GM21825 (cell line): ENCODE data around the gene FAM135A.

Source experiments
- ATAC-seq: cut with Tn5 transposase; IDR thresholded peaks from one replicate; pipeline ENCODE4 v1.9.1; 2021; ENCODE audit warnings: mild to moderate bottlenecking, moderate library complexity; ENCODE audit not compliant: unreplicated experiment

The FAM135A gene

DNA sequence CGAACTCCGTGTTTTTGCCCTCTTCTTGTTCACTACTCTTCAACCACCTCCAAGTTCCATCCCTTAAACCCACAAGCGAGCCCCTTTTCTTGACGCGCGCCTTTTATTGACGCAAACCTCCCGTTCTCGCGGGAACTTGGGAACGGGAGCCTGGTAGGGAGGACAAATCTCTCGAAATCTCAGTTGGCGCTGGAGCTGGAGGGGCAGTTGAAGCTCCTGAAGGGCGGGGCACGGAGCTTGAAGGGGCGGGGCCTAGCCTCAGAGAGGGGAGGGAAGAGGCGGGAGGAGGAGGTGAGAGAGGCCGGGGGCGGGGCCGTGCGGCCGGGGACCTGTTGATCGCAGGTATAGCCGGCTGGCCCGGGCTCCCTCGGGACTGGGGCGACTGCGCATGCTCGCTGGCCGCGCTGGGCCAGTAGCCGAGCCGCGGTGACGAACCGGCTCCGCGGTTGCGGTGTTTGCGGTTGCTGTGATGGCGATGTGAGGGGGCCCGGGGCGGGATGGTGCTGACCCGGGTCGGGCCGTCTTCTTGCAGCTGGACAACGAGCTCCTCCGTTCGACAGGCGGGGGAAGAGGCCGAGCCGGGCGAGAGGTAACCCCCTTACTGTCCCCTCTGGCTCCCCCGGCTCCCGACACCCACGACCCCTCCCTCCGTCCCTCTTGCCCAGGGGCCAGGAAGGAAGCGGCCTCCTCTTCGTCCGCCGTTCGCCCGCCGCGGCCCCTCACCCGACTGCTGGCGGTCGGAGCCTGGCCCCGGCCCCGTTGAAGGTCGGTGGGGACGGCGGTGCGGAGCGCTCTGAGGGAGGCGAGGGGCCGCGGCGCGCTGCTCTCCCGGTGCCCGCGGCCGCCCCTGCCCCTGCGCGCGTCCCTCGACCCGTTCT, at the start of gene FAM135A:
Gene FAM135A (plus strand): TSS at position 395 of the 878 bp plus-strand sequence. CDS start 14,835 bp downstream, outside the sequence.
- ATAC-seq, result peak; percentile 86

DNA sequence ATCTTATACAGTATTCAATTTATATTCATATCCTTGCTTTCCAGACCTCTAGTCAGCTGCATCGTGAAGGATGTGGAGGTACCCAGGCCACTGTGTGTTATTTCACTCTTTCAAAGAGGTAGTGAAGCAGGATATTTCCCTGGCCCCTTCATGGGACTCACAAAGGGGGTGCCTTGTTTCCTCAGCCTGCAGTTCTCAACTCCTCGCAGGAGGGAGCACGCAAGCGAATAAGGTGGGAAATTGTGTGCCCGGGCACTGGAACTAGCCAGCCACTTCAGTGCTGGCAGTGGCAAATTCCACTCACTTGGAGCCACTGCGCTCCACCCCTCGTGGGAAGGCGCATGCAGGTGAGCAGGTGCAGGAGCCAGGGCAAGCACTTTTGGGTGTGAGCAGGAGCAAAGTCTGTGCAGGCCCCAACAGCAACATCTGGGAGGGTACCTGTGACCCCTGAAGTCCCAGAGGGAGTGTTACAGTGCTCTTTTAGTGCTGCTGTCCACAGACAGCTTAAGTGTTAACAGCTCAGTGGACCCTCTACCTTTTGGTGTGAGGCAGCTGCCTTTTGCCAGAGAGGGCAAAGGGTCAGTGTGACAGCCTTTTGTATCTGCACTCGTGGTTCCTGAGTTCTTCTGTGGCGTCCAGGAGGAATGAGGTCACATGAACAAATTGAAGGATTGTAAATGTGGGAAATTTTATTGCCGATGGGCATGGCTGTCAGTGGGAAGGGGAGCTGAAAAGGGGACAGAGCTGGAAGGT, 49.4 kb upstream of the FAM135A start:
- ATAC-seq, result no peak

DNA sequence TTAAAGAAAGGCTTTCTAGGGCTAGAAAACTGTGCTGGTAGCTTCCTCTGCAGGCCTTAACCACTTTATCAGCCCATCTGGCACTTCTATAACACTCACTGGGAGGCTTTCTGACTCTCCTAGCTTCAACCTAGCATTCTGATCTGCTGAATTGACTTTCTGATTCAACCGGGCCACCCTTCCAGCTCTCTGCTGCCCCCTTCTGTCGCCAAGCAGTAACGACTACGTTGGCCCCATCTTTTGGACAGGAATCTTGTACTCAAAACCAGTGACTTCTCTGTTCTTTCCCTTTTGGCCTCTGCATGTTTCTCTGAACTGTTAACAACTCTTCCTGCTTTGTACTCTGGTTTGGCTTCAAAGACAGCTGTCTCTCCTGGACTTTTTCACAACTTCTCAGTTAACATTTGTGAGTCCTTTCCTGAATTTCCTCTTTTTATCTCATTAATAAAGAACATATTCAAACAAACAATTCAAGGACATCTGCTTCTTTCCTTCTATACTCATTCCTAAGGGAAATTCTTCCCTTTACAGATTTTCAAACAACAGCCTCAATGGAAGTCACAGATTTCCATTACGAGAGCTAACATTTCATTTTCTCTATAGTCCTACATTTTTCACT, 43.9 kb upstream of the FAM135A start:
- peak; percentile 88 for ATAC-seq

DNA sequence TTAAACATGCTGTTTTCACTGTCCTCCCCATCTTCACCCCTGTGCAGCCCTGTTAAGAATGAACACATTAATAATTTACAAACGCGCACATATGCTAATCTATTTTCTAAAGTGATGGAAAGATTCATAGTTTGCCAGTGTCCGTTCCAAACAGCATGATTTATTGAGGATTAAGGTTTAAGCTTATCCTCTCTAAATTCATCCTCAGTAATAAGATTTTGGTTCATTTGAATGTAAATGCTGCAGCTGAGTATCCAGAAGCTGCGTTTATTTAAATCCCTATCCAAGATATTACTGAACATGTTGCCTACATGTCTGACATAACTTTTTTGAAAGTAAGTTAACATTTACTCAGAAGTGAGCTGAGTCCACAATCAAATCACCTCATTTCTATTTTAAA, 42.8 kb upstream of the FAM135A start:
- no peak for ATAC-seq

DNA sequence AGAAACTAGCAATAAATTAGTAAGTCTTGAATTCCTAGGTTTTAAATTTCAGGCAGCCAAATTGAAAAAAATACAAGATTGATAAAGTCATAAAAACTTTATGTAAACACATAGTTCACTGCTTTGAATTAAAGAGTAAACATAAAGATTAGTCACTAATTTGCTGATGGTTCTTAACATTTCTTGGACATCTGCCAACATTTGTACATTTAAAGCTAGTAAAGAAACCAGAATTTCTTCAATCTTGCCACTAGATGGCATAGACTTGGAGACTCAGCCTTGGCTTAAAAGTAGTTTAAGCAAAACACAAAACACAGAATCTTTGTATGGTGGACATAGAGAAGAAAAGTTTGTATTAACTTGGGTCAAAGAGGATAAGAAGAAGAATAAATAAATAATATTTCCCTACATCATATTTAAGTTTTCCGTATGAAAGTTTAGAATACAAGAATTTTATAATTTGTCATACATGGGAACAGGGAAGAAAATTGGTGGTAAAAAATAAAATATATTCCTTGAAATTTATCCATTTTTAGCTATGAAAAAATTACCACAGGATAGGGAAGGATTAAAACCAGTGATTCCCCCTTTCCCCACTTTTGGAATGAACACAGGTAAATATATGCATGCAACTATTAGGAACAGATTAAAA, 41.7 kb upstream of the FAM135A start:
- no peak for ATAC-seq

DNA sequence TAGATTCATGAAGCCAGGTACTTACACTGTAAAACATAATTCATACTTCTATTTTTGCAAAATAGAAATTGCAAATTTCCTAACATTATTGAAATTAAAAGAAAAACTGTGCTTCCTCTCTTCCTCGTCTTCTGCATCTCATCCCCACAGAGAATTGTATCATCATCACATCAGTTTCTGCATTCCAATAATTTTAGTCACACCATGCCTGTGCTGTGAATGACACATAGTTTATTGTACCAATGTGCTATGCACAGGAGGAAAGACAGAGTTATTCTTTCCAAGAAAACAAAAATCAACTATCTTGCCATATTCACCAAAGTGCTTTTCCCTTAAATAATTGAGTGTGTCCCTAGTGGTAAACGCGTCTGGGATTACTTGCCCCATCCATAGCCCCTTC, 38.1 kb upstream of the FAM135A start:
- no peak for ATAC-seq

DNA sequence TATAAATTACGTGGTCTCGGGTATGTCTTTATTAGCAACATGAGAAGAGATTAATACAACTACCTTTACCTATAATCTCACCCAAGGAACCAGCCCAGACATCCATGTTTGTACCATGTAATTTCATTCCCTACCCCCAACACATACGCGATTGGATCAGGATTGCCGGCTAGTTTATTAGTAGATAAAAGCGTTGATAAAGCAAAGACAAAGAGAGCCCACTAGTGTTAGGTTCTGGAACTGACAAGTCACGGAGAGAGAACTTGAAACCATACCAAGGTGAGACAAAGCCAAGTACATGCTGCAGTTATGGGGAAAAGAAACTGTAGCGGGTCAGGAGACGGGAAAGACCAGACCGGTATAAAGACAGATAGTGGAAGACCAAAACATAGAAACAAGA, 37.4 kb upstream of the FAM135A start:
- no peak for ATAC-seq

DNA sequence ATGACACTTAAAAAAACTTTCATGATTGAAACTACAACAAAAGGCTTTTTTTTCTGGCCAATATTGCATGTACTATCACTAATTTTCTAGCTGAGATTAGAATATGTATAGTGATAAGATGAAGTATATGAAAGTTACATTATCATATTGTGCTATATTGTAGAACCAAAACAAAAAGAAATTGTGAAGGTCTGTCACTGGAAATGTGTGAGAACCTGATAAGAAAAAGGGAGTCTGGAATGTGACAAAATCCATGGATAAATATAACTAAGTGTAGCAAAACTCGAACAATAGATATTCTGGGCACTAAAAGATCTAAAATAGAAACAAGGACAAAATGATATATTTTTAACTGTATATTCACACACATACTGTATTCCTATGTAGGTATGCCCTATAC, 36.7 kb upstream of the FAM135A start:
- ATAC-seq, result no peak

DNA sequence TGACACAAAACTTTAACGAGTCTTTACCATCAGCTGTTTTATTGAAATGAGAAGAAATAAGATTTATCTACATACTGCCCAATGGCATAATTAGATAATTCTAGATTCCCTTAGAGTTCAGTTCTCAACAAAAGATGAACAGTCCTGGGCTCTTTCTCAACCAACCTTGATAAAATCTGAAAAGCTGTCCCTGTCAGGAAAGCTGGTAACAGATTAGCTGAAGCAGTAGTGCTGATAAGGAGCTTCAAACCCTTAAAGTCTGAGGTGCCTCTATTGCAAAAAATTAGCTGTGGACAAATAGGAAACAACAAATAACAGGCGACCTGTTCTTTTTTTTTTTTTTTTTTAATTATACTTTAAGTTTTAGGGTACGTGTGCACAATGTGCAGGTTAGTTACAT, 35.9 kb upstream of the FAM135A start:
- no peak for ATAC-seq

DNA sequence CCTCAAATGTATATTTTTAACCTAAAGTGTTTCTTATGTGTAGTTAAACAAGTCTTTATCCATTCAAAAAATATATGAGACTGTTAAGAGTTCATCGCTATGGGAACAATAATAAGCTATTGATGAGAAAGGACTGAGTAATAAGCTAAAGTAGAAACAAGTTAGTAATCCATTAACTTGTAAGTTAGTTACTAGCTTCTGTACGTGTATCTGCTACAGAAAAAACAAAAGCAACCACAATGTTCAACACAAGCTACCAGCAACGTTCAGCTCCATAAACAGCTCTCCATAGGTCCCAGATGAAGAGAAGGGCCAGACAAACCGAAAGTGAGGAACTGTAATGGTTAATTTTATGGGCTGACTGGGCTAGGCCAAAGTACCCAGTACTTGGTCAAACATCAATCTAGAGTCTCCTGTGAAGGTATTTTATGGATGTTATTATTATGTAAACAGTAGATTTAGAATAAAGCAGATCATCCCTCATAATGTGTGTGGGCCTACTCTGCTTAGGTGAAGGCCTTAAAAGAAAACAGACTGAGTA, 33.8 kb upstream of the FAM135A start:
- ATAC-seq, result no peak

DNA sequence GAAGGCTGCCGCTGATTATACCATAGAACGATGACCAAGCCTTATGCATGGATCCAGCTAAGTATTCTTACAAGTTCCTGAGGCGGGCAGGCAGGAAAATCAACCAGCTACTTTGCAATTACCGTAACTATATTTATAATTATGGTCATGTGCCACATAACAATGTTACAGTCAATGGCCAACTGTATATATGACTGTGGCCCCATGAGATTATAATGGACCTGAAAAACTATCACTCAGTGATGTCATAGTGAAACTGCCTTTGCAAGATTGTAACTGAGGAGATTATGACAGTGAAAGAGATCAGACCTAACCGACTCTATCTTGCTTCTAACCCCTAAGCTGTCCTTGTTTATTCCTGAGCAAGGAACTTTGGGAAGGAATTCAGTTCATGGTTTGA, 33.1 kb upstream of the FAM135A start:
- ATAC-seq, result peak; percentile 80

DNA sequence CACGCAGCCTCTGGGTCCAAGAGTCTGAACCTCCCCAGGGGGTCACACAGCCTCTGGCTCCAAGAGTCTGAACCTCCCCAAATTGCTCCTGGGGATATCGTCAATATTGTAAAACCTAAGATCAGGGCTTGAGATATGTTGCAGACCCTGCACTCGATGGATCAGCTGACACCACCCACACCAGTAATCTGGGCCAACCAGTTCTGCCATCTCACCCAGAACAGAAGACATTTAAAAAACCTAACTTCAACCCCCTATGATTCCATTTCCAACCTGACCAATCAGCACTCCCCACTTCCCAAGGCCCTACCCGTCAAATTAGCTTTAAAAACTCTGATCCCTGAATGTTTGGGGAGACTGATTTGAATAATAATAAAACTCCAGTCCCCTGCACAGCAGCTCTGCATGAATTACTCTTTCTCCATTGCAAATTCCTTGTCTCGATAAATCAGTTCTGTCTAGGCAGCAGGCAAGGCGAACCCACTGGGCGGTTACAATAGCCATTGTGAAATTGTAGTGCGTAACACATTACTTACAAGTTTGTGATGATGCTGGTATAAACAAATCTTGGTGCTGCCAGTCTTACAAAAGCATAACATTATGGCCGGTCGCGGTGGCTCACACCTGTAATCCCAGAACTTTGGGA, 32.4 kb upstream of the FAM135A start:
- ATAC-seq, result no peak

DNA sequence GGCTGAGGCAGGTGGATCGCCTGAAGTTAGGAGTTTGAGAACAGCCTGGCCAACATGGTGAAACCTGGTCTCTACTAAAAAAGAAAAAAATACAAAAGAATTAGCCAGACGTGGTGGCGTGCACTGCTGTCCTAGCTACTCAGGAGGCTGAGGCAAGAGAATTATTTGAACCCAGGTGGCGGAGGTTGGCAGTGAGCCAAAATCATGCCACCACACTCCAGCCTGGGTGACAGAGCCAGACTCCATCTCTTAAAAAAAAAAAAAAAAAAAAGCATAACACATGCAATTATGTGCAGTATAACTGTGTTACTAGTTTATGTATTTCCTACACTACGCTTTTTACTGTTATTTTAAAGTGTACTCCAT, 31.9 kb upstream of the FAM135A start:
- ATAC-seq, result no peak

DNA sequence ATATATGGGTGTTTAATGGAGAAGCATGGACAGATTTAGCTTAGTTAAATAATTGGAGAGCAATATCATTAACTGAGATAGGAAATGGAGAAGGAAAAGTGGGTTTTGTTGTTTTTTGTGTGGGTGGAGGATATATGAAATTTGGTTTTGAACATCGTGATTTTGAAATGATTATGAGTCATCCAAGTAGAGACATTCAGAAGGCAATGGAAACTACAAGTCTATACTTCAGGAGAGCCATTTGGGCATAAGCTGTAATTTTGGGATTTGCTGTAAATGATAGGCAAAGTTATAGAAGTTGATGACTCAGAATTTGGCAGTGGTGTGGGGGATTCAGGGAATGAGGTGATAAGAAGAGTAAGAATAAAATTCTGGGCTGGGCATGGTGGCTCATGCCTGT, 27.4 kb upstream of the FAM135A start:
- no peak for ATAC-seq

DNA sequence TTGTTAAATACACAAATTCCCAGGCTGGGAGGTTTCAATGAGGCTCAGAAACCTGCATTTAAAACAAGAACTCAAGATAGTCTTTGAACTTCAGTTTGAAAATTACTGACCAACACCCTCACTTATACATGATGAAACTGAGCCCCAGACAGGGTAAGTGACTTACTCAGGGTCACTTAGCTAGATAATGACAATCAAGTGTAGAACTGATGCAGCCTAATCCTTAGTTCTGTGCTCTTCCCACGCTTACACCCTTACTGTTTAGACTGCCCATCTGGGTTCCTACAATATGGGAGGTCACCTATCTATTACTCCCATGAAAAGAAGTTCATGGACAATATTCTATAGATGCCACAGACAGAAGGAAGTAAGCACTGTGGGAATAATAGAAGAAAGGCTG, 24.5 kb upstream of the FAM135A start:
- no peak for ATAC-seq

DNA sequence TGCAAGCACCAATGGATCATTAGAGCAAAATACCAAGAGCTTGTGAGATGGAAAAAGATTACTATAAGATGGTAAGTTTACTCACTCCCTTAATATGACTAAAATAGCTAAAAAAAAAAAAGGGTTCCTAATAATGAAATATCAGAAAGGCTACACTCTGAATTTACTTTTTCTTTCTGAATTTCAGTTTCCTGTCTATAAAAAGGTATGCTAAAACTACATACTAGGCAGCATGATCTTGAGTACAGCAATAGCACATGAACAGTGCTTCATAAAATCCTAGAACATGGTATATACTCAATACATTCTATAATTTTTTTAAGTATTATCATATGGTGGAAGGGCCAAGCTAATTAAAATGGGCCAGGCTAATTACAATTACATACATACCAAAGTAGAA, 24.0 kb upstream of the FAM135A start:
- ATAC-seq, result no peak

DNA sequence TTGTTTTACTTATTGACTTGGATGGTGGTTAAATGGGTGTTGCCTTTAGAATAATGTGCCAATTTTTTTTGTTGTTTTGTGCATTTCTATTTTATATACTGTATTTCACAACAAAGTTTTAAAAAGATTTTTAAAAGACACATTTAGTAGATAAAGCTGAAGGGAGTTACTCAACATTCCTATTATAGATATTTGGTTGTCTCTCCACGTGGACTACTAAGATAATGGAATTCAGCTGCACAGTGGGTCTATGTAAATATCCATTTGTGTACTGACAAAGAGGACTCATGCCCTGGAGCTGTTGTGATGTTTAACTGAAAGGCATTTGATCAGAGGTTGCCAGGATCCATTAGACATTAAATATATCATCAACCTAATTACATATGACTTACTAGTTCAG, 23.2 kb upstream of the FAM135A start:
- ATAC-seq, result no peak

DNA sequence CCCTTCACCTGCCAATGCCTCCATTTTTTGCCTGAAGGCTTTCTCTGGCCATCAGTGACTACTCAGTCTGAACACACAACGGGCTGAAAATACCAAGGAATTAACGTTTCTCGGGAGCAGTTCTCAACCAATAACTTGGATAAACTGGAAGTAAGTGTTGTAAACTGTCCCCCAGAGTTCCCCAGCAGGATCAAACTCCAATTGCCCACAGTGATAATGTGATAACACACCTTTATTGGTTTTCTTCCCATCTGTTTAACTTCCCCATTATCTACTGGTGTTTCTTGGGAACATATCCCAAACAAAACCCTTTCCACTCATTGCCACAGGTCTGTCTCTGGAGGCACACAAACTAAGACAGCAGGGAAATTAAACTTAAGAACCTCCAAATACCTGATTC, 21.8 kb upstream of the FAM135A start:
- no peak for ATAC-seq

DNA sequence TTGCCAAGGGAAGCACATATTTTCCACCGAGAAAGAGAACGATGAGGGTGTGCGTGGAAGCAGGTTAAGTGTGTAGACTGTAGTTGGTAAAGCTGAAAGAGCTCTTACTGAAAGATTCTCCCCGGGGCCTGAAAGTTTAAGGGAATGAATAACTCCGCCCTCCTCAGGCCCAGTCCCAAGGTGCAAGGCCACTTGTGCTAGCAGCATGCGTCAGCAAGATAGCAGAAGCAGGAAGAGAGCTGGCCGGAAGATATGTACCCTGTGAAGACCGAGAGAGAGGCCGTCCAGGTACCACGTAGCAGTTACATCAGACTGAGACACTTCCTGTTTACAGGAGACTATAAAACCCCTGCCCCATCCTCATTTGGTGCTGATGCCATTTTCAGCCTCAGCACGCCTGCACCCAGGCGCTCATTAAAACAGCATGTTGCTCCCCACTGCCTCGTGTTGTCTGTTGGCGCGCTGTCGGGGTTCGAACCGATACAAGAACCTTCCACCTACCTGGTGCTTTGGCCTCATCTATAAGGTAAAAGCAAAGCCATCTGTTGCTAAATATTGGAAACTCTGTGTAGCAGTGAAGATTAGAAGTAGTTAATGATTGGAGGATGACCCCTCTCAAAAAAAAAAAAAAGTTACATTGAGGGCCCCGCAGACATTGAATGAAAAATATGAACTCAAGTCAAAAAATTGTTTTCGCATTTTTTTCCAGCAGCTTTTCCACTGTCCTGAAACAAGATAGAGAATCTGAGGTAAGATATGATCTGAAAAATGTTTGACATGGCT, 18.6 kb upstream of the FAM135A start:
- ATAC-seq, result no peak

DNA sequence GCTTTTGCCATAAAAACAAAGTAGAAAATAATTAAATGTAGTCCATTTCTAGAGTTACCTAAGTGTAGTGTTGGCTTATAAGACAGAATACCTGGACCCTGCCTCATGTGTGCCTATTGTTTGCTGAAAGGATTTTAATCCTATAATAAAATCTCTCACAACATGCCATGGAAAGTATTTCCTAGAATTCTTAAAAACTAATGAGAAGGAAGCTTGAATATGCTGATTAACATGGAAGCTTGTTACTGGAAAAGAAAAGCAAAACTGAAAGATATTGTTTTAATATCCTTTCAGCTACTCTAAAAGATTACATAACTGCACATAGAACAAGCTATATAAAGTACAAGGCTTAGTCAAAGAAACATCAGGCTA, 18.0 kb upstream of the FAM135A start:
- no peak for ATAC-seq
